Lower leg skin (tissue), 4 donors: ENCODE measurements around the gene NEURL1. TPM values are rescaled to one million over a fixed set of nuclear protein-coding genes. Genes with fewer than 3 reads are reported as not detected.

Experiments
- DNase-seq, 2 donors: peaks; one replicate each; pipeline ENCODE4 v3.0.0-alpha.2; 2019; ENCODE audit warnings: low spot score in 2 of 2
- H3K4me3 ChIP-seq: fragments of 200-600 bp; sonication (generic); 2 replicates; pipeline ENCODE4 v1.5.1; 2017; ENCODE audit warnings: mild to moderate bottlenecking, low read depth; ENCODE audit not compliant: poor library complexity, severe bottlenecking
- CTCF ChIP-seq, 3 donors: fragments of 450-650 bp; IDR thresholded peaks; one replicate each; pipeline ENCODE4 v1.5.1; 2016; ENCODE audit warnings: antibody characterized with exemption in 3 of 3, mild to moderate bottlenecking in 3 of 3, moderate library complexity in 2 of 3
- POLR2A ChIP-seq, 2 donors: fragments of 450-650 bp; IDR thresholded peaks; one replicate each; pipeline ENCODE4 v1.6.1; 2016 to 2017; ENCODE audit warnings: antibody characterized with exemption in 2 of 2, mild to moderate bottlenecking in 1 of 2, moderate library complexity in 1 of 2
- WGBS, 2 donors: methylation state at CpG; one replicate each; pipeline ENCODE4 v1.1.5; 2018; 5-methylcytosine and 5-hydroxymethylcytosine counted together
- intact Hi-C: fragments of 100-400 bp; cut with DNase I; formaldehyde crosslinking; loops from one replicate; pipeline ENCODE4 v1.15.0; 2023; ENCODE audit warnings: low total_unique reads
- total RNA-seq, 4 donors: library from RNA; depleted of rRNA; stranded (reverse); fragments of >200 nt; gene quantifications; one replicate each; pipeline ENCODE4 v1.1.0, GENCODE V29; 2016

The NEURL1 gene
- total RNA-seq, 4 donors from 2014 or later, result 0.13 to 0.23 (median 0.22) TPM; not detected in 1

DNA sequence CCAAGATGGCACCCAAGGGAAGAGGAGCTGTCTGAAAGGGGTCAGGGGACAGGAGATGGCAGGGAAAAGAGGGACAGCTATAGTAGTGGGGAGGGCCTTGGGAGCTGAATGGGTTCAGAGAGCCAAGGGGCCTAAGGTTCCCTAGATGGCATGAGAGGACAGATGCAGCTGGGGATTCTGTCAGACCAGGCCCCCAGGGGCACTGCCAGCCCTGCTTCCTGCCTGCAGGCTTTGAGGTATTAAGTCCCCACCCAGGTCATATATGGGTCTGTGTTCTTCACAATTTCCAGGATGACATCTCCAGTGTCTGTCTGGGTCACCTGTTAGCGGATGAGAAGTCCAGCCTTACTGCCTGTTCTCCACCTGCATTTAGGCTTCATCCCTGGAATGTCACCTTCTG lies 56.7 kb downstream of the NEURL1 start:
- H3K4me3 ChIP-seq, result no peak overlapping the region
- intact Hi-C loops, result no loop called here
- TF ChIP-seq CTCF (IDR thresholded peaks at IDR 0.05), result no peak
- TF ChIP-seq POLR2A (IDR thresholded peaks at IDR 0.05), result no peak
- DNase-seq, result no peak
- WGBS, 2 donors, result 92 to 95% methylated on average over 1 of the region's 1 CpG

- 58 to 67% methylated on average over 10 of the region's 10 CpGs for WGBS, 2 donors
- H3K4me3 ChIP-seq, result no peak overlapping the region
- no peak for TF ChIP-seq CTCF (IDR thresholded peaks at IDR 0.05)
- no peak for TF ChIP-seq POLR2A (IDR thresholded peaks at IDR 0.05)
- intact Hi-C loops, result no loop called here
- no peak for DNase-seq
These were observed 58.4 kb downstream of the NEURL1 start for GRCh38 chr10:103551619-103552602.

GRCh38 chr10:103552856-103553742 lies 59.6 kb downstream of the NEURL1 start:
- WGBS, 2 donors, result 88 to 89% methylated on average over 20 of the region's 20 CpGs
- intact Hi-C loops, result no loop called here
- no peak for DNase-seq
- TF ChIP-seq POLR2A (IDR thresholded peaks at IDR 0.05), result no peak
- no peak for TF ChIP-seq CTCF (IDR thresholded peaks at IDR 0.05)
- H3K4me3 ChIP-seq, result no peak overlapping the region

DNA sequence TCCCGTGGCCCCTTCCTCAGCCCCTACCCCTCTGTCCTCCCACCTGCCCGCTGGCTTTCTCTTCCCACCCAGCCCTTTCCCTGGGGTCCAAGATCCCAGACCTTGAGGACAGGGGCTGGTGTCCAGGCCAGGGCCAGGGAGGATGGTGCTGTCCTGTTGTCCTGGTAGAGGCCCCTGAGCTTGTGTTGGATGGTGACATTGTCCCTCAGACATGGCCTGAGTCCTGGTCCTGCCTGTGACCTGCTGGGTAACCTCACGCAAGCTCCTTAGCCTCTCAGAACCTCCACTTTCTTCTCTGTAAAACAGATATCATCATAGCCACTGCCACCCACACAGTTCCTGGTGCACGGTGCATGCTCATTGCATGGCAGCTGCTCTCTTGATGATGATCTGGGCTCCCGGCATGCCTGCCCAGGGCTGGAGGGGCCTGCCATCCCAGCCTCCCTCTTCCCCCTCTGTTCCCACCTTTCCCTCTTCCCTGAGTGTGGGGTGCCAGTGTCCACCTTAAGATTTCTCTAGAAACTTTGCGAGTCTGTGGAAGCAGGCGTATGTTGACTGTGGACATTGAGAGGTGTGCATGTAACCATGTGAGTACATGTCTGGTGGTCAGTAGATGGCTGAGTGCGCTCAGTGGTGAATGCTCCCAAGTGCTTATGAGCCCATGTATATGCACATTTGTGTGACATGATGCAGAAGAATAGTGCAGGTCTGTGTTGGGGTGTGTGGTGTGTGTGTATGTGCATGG lies 60.4 kb downstream of the NEURL1 start:
- TF ChIP-seq POLR2A (IDR thresholded peaks at IDR 0.05) (no peak), CTCF (IDR thresholded peaks at IDR 0.05) (no peak)
- no peak for DNase-seq
- 86 to 89% methylated on average over 8 of the region's 8 CpGs for WGBS, 2 donors
- H3K4me3 ChIP-seq, result no peak overlapping the region
- intact Hi-C loops, result no loop called here
